ENCODE measurements around the gene BMP6.

DNA sequence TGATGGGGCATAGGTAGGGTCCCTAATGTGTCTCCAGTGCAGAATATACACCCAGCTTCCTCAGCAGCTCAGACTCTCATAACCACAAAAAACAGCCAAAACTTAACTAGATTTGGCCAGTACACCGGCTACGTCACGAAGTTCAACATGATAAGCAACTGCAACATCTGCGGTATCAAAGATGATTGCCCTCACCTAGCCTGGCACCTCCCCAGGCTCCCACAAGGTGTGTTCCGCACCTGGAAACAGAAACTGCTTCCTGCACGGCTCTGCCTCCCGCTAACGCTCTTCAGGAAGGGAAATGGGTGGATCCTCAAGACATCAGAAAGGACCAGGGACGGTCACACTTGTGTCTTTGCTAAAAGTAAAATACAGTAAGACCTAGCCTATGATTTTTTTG is 175.2 kb downstream of the BMP6 start:
- TF ChIP-seq, protein P1, sequence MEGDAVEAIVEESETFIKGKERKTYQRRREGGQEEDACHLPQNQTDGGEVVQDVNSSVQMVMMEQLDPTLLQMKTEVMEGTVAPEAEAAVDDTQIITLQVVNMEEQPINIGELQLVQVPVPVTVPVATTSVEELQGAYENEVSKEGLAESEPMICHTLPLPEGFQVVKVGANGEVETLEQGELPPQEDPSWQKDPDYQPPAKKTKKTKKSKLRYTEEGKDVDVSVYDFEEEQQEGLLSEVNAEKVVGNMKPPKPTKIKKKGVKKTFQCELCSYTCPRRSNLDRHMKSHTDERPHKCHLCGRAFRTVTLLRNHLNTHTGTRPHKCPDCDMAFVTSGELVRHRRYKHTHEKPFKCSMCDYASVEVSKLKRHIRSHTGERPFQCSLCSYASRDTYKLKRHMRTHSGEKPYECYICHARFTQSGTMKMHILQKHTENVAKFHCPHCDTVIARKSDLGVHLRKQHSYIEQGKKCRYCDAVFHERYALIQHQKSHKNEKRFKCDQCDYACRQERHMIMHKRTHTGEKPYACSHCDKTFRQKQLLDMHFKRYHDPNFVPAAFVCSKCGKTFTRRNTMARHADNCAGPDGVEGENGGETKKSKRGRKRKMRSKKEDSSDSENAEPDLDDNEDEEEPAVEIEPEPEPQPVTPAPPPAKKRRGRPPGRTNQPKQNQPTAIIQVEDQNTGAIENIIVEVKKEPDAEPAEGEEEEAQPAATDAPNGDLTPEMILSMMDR (IDR thresholded peaks at IDR 0.05; ENCODE audit: low read depth, low read length) = no peak
- TF ChIP-seq POLR2A (IDR thresholded peaks at IDR 0.05; ENCODE audit: extremely low read depth, insufficient read length) = no peak
- TF ChIP-seq MYC (IDR thresholded peaks at IDR 0.05; ENCODE audit: low read depth, low read length) = no peak
